ENCODE measurements around the gene CEP164. TPM values are rescaled to one million over a fixed set of nuclear protein-coding genes. Genes with fewer than 3 reads are reported as not detected.
A peak's percentile ranks its signal among the peaks of the same experiment; 100 is the strongest.

The CEP164 gene
- total RNA-seq, 1 experiment from 2014 or later: 33.9 TPM

- H4K20me1 ChIP-seq (ENCODE audit: insufficient read depth): no peaks in the 10 kb centered on the region
Observed at GRCh38 chr11:117305145-117305544, 22.5 kb upstream of the CEP164 start.

GRCh38 chr11:117309310-117309709, 18.3 kb upstream of the CEP164 start:
- intact Hi-C loops (cut with micrococcal nuclease; ENCODE audit: unreplicated experiment): no loop called here
- CTCF ChIA-PET: interaction anchor here (1.1 kb wide), 1 partner anchor 9 kb away, joined by 5 read pairs; no protein-coding TSS in a partner anchor
- no peaks in the 10 kb centered on the region for H3K9me3 ChIP-seq (ENCODE audit: insufficient read depth, low read depth)

More at GRCh38 chr11:117305145-117305544, 22.5 kb upstream of the CEP164 start:
- intact Hi-C loops (cut with micrococcal nuclease; ENCODE audit: unreplicated experiment): no loop called here
- no TSS peak for BruUV-seq (replicated peaks)
- Histone ChIP-seq H3K4me1 (replicated peaks; ENCODE audit: insufficient read depth) (no peaks in the 10 kb centered on the region), H3K79me2 (ENCODE audit: low read depth) (no peaks in the 10 kb centered on the region), H3K4me2 (no peak overlapping the region), H2AFZ (no peak overlapping the region), H3K9me3 (ENCODE audit: insufficient read depth, low read depth) (no peaks in the 10 kb centered on the region), H3K4me3 (no peak overlapping the region), H3K36me3 (ENCODE audit: low read depth) (no peaks in the 10 kb centered on the region), H3K27me3 (ENCODE audit: insufficient read depth, low read depth) (no peaks in the 10 kb centered on the region), H3F3A (ENCODE audit: insufficient read depth, low read depth) (no peaks in the 10 kb centered on the region), H3K27ac (no peak overlapping the region), H3K9me2 (ENCODE audit: insufficient read depth) (no peaks in the 10 kb centered on the region)
- CTCF ChIA-PET: no interaction called here
- TF ChIP-seq CTCF (conservative IDR thresholded peaks at IDR 0.05) (no peak), EZH2 (IDR thresholded peaks at IDR 0.05; ENCODE audit: low read depth) (no peak)
- POLR2A ChIA-PET (ENCODE audit: unreplicated experiment): no interaction called here
- no peak for DNase-seq

GRCh38 chr11:117313091-117313490, 14.6 kb upstream of the CEP164 start:
- Histone ChIP-seq H3K27ac (no peak overlapping the region), H3K4me3 (no peak overlapping the region), H3K4me1 (replicated peaks; ENCODE audit: insufficient read depth) (0 out of 2 replicates have a peak, but pooled peaks cover 18% of the 10 kb centered on the region), H3K79me2 (ENCODE audit: low read depth) (no peaks in the 10 kb centered on the region), H4K20me1 (ENCODE audit: insufficient read depth) (no peaks in the 10 kb centered on the region), H3K27me3 (ENCODE audit: insufficient read depth, low read depth) (no peaks in the 10 kb centered on the region), H3F3A (ENCODE audit: insufficient read depth, low read depth) (no peaks in the 10 kb centered on the region), H3K36me3 (ENCODE audit: low read depth) (no peaks in the 10 kb centered on the region), H3K4me2 (no peak overlapping the region), H3K9me3 (ENCODE audit: insufficient read depth, low read depth) (no peaks in the 10 kb centered on the region), H3K9me2 (ENCODE audit: insufficient read depth) (no peaks in the 10 kb centered on the region), H2AFZ (no peak overlapping the region)
- intact Hi-C loops (cut with micrococcal nuclease; ENCODE audit: unreplicated experiment): no loop called here
- POLR2A ChIA-PET (ENCODE audit: unreplicated experiment): no interaction called here
- no TSS peak for BruUV-seq (replicated peaks)
- DNase-seq: peak in 1 of 2 experiments; percentile 59
- TF ChIP-seq CTCF (conservative IDR thresholded peaks at IDR 0.05): no peak
- no peak for TF ChIP-seq EZH2 (IDR thresholded peaks at IDR 0.05; ENCODE audit: low read depth)
- CTCF ChIA-PET: no interaction called here

More at GRCh38 chr11:117309310-117309709, 18.3 kb upstream of the CEP164 start:
- no peaks in the 10 kb centered on the region for H3K79me2 ChIP-seq (ENCODE audit: low read depth)
- no peak overlapping the region for H3K4me2 ChIP-seq
- 0 out of 2 replicates have a peak, but pooled peaks cover 12% of the 10 kb centered on the region for H3K4me1 ChIP-seq (replicated peaks; ENCODE audit: insufficient read depth)
- no peak overlapping the region for H3K27ac ChIP-seq
- no peaks in the 10 kb centered on the region for H3K36me3 ChIP-seq (ENCODE audit: low read depth)
- H3K9me2 ChIP-seq (ENCODE audit: insufficient read depth): no peaks in the 10 kb centered on the region
- H4K20me1 ChIP-seq (ENCODE audit: insufficient read depth): no peaks in the 10 kb centered on the region
- no peak overlapping the region for H2AFZ ChIP-seq
- H3F3A ChIP-seq (ENCODE audit: insufficient read depth, low read depth): no peaks in the 10 kb centered on the region
- no peak for TF ChIP-seq CTCF (conservative IDR thresholded peaks at IDR 0.05)
- TF ChIP-seq EZH2 (IDR thresholded peaks at IDR 0.05; ENCODE audit: low read depth): no peak
- DNase-seq: no peak
- H3K4me3 ChIP-seq: no peak overlapping the region
- no peaks in the 10 kb centered on the region for H3K27me3 ChIP-seq (ENCODE audit: insufficient read depth, low read depth)
- BruUV-seq (replicated peaks): no TSS peak
- POLR2A ChIA-PET (ENCODE audit: unreplicated experiment): interaction anchor here (0.6 kb wide), 1 partner anchor 18 kb away, joined by 5 read pairs; the partner anchor contains the start of gene CEP164
